ENCODE results near the gene RPP21.
A peak's percentile ranks its signal among the peaks of the same experiment; 100 is the strongest.

DNA sequence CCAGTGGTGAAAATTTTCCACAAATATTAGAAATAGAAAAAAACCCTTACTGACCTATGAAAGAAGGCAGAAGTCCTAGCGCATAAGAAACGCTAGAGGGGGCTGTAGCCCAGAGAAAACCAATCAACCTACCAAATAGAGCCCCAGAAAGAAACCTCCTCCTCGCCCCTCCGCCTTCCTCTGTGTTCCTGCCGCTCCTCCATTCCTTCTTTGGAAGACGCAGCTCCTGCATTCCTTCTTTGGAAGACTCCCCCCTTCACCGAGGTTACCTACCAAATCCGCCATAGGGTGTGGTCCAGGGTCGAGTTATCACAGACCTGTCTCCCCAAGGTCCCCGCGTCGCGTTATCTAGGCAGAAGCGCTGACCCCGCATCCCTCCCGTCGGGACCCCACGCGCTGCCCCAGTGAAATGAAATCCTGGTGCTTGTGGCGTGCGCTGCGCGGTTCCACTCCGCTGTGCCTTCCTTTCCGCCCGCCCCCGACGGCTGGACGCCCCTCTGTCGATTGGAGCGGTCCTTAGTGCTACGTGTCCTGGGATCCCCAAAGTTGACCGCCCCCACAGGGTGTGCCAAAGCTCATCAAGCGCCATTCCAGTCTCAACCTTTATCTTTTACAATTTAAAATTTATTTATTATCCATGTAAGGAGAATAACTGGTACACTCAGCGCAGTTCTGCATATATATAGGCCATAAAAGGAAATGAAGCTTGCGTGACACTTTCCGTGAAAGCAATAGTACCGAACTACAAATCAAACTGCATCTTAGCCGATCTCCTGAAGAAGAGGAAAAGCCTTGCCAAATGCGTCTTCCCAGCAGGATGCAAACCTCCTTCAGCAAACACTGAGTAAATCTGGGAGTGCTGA lies 13.0 kb downstream of the RPP21 start:
- TF ChIP-seq, protein P1, sequence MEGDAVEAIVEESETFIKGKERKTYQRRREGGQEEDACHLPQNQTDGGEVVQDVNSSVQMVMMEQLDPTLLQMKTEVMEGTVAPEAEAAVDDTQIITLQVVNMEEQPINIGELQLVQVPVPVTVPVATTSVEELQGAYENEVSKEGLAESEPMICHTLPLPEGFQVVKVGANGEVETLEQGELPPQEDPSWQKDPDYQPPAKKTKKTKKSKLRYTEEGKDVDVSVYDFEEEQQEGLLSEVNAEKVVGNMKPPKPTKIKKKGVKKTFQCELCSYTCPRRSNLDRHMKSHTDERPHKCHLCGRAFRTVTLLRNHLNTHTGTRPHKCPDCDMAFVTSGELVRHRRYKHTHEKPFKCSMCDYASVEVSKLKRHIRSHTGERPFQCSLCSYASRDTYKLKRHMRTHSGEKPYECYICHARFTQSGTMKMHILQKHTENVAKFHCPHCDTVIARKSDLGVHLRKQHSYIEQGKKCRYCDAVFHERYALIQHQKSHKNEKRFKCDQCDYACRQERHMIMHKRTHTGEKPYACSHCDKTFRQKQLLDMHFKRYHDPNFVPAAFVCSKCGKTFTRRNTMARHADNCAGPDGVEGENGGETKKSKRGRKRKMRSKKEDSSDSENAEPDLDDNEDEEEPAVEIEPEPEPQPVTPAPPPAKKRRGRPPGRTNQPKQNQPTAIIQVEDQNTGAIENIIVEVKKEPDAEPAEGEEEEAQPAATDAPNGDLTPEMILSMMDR (IDR thresholded peaks at IDR 0.05; ENCODE audit: poor library complexity, severe bottlenecking), result peak; percentile 89
- TF ChIP-seq MXI1 (conservative IDR thresholded peaks at IDR 0.05; ENCODE audit: poor library complexity, severe bottlenecking) (peak; percentile 26), EZH2 (IDR thresholded peaks at IDR 0.05; ENCODE audit: borderline replicate concordance, insufficient read depth, low read length, poor library complexity, severe bottlenecking) (no peak), EP300 (conservative IDR thresholded peaks at IDR 0.05; ENCODE audit: poor library complexity, severe bottlenecking) (no peak)
